Mesendoderm (in vitro differentiated cells): Measurements from ENCODE around the gene TPRA1.

Source experiments
- DNase-seq: peaks from one replicate; pipeline ENCODE4 v3.0.0; 2013
- H2AK5ac ChIP-seq: 2 replicates; pipeline ENCODE4 v1.6.1; 2013; ENCODE audit warnings: low read length, inconsistent platforms
- H2BK120ac ChIP-seq: 2 replicates; pipeline ENCODE4 v1.6.1; 2013; ENCODE audit warnings: low read depth, mild to moderate bottlenecking, low read length, moderate library complexity, mixed read lengths
- H2BK15ac ChIP-seq: replicated peaks from 2 replicates; pipeline ENCODE4 v1.6.1; 2013; ENCODE audit warnings: low read depth, mild to moderate bottlenecking, moderate library complexity
- H2BK5ac ChIP-seq: 2 replicates; pipeline ENCODE4 v1.6.1; 2013; ENCODE audit warnings: low read length, inconsistent platforms
- H3K18ac ChIP-seq: 2 replicates; pipeline ENCODE4 v1.6.1; 2013; ENCODE audit warnings: mild to moderate bottlenecking, low read length, mixed read lengths
- H3K23ac ChIP-seq: one replicate; pipeline ENCODE4 v1.6.1; 2013; ENCODE audit warnings: low read length
- H3K27ac ChIP-seq: 2 replicates; pipeline ENCODE4 v1.5.1; 2013; ENCODE audit warnings: low read depth, mild to moderate bottlenecking, inconsistent platforms, low read length, moderate library complexity
- H3K27me3 ChIP-seq: 2 replicates; pipeline ENCODE4 v1.6.1; 2013; ENCODE audit warnings: low read length, control low read depth, mild to moderate bottlenecking, inconsistent platforms; ENCODE audit not compliant: insufficient read depth, poor library complexity
- H3K36me3 ChIP-seq: 2 replicates; pipeline ENCODE4 v1.6.1; 2013; ENCODE audit warnings: low read length, inconsistent platforms; ENCODE audit not compliant: control insufficient read depth, insufficient read depth
- H3K4ac ChIP-seq: one replicate; pipeline ENCODE4 v1.6.1; 2013; ENCODE audit warnings: low read depth, mild to moderate bottlenecking, low read length, moderate library complexity
- H3K4me1 ChIP-seq: 2 replicates; pipeline ENCODE4 v1.6.1; 2013; ENCODE audit warnings: low read depth, low read length, inconsistent platforms; ENCODE audit not compliant: control insufficient read depth
- H3K4me2 ChIP-seq: 2 replicates; pipeline ENCODE4 v1.6.1; 2013; ENCODE audit warnings: low read length
- H3K4me3 ChIP-seq: 2 replicates; pipeline ENCODE4 v1.5.1; 2013; ENCODE audit warnings: mild to moderate bottlenecking, low read length
- H3K56ac ChIP-seq: one replicate; pipeline ENCODE4 v1.6.1; 2013; ENCODE audit warnings: low read length
- H3K79me1 ChIP-seq: 2 replicates; pipeline ENCODE4 v1.6.1; 2013; ENCODE audit warnings: low read length, inconsistent platforms
- H3K79me2 ChIP-seq: 2 replicates; pipeline ENCODE4 v1.6.1; 2013; ENCODE audit warnings: mild to moderate bottlenecking, low read length; ENCODE audit not compliant: control insufficient read depth, insufficient read depth
- H3K9ac ChIP-seq: 2 replicates; pipeline ENCODE4 v1.6.1; 2013; ENCODE audit warnings: low read length, inconsistent platforms
- H4K5ac ChIP-seq: one replicate; pipeline ENCODE4 v1.6.1; 2013; ENCODE audit warnings: low read length
- H4K8ac ChIP-seq: one replicate; pipeline ENCODE4 v1.6.1; 2013; ENCODE audit warnings: low read depth, mild to moderate bottlenecking, control low read depth, low read length, moderate library complexity
- WGBS: extraction: QIAGEN DNeasy Blood & Tissue Kit; methylation state at CpG from one replicate; pipeline ENCODE4 v1.1.7; 2013; ENCODE audit warnings: low lambda C conversion rate, missing lambda C conversion rate; ENCODE audit not compliant: insufficient coverage; ENCODE audit errors: extremely low coverage; 5-methylcytosine and 5-hydroxymethylcytosine counted together

TPRA1 gene

GRCh38 chr3:127550468-127551157 is 39.9 kb downstream of the TPRA1 start:
- Histone ChIP-seq H3K36me3 (no peaks in the 10 kb centered on the region), H3K27ac (no peak overlapping the region), H4K8ac (no peak overlapping the region), H3K4me1 (peaks cover 3% of the 10 kb centered on the region), H3K18ac (no peak overlapping the region), H3K79me2 (no peaks in the 10 kb centered on the region), H3K4me2 (no peak overlapping the region), H3K9ac (no peak overlapping the region), H3K23ac (no peak overlapping the region), H3K4ac (no peak overlapping the region), H3K79me1 (no peaks in the 10 kb centered on the region), H3K27me3 (no peaks in the 10 kb centered on the region), H2BK5ac (no peak overlapping the region), H2AK5ac (no peak overlapping the region), H3K56ac (no peak overlapping the region), H4K5ac (no peak overlapping the region), H2BK120ac (no peak overlapping the region), H2BK15ac (no peak overlapping the region), H3K4me3 (no peak overlapping the region)
- no peak for DNase-seq
- WGBS = no CpG with 5 or more reads among the region's 9 CpGs

- DNase-seq = no peak
- Histone ChIP-seq H3K9ac (no peak overlapping the region), H2AK5ac (no peak overlapping the region), H3K27ac (no peak overlapping the region), H3K56ac (no peak overlapping the region), H3K23ac (no peak overlapping the region), H3K4me1 (peaks cover 3% of the 10 kb centered on the region), H3K4me3 (no peak overlapping the region), H3K36me3 (no peaks in the 10 kb centered on the region), H3K4ac (no peak overlapping the region), H4K8ac (no peak overlapping the region), H2BK5ac (no peak overlapping the region), H3K79me1 (no peaks in the 10 kb centered on the region), H3K79me2 (no peaks in the 10 kb centered on the region), H3K4me2 (no peak overlapping the region), H3K18ac (no peak overlapping the region), H3K27me3 (no peaks in the 10 kb centered on the region), H2BK15ac (no peak overlapping the region), H2BK120ac (no peak overlapping the region), H4K5ac (no peak overlapping the region)
- WGBS = no CpG with 5 or more reads among the region's 9 CpGs
Measured at GRCh38 chr3:127549826-127550467, 40.6 kb downstream of the TPRA1 start.

GRCh38 chr3:127547761-127548605 is 42.5 kb downstream of the TPRA1 start:
- no CpG with 5 or more reads among the region's 42 CpGs for WGBS
- H3K79me2 ChIP-seq = no peaks in the 10 kb centered on the region
- H4K5ac ChIP-seq = no peak overlapping the region
- H2BK120ac ChIP-seq = no peak overlapping the region
- peak overlapping the region; percentile 90 for H3K56ac ChIP-seq
- H4K8ac ChIP-seq = no peak overlapping the region
- peak overlapping the region; percentile 9 for H3K4me2 ChIP-seq
- no peak overlapping the region for H2AK5ac ChIP-seq
- peak overlapping the region; percentile 33 for H3K4me3 ChIP-seq
- H3K18ac ChIP-seq = no peak overlapping the region
- H2BK5ac ChIP-seq = no peak overlapping the region
- H3K4me1 ChIP-seq = peaks cover 3% of the 10 kb centered on the region
- H2BK15ac ChIP-seq = no peak overlapping the region
- H3K79me1 ChIP-seq = no peaks in the 10 kb centered on the region
- H3K36me3 ChIP-seq = no peaks in the 10 kb centered on the region
- H3K27ac ChIP-seq = no peak overlapping the region
- H3K4ac ChIP-seq = no peak overlapping the region
- peak; percentile 86 for DNase-seq
- no peaks in the 10 kb centered on the region for H3K27me3 ChIP-seq
- H3K9ac ChIP-seq = peak overlapping the region; percentile 70
- H3K23ac ChIP-seq = no peak overlapping the region

GRCh38 chr3:127546970-127547733 is 43.4 kb downstream of the TPRA1 start:
- Histone ChIP-seq H3K18ac (peak overlapping the region; percentile 24), H3K79me2 (no peaks in the 10 kb centered on the region), H2BK5ac (peak overlapping the region; percentile 17), H3K4me1 (peaks cover 3% of the 10 kb centered on the region), H3K36me3 (no peaks in the 10 kb centered on the region), H3K79me1 (no peaks in the 10 kb centered on the region), H3K4me2 (peak overlapping the region; percentile 56), H4K5ac (no peak overlapping the region), H3K4ac (no peak overlapping the region), H2BK15ac (no peak overlapping the region), H3K4me3 (peak overlapping the region; percentile 34), H4K8ac (no peak overlapping the region), H3K27ac (no peak overlapping the region), H2BK120ac (no peak overlapping the region), H3K27me3 (no peaks in the 10 kb centered on the region), H2AK5ac (no peak overlapping the region), H3K23ac (peak overlapping the region; percentile 59), H3K9ac (peak overlapping the region; percentile 70), H3K56ac (peak overlapping the region; percentile 90)
- DNase-seq = peak; percentile 56
- WGBS = no CpG with 5 or more reads among the region's 24 CpGs

- H3K56ac ChIP-seq = peak overlapping the region; percentile 90
Measured at GRCh38 chr3:127546554-127546953, 44.0 kb downstream of the TPRA1 start.

More at GRCh38 chr3:127546554-127546953, 44.0 kb downstream of the TPRA1 start:
- Histone ChIP-seq H2BK5ac (no peak overlapping the region), H3K27ac (no peak overlapping the region), H3K79me2 (no peaks in the 10 kb centered on the region), H3K4me2 (no peak overlapping the region), H3K4ac (no peak overlapping the region), H2AK5ac (peak overlapping the region; percentile 62), H4K8ac (no peak overlapping the region), H4K5ac (no peak overlapping the region), H3K23ac (no peak overlapping the region), H3K36me3 (no peaks in the 10 kb centered on the region), H3K4me1 (peaks cover 3% of the 10 kb centered on the region), H2BK15ac (no peak overlapping the region), H3K18ac (no peak overlapping the region), H3K79me1 (no peaks in the 10 kb centered on the region), H2BK120ac (no peak overlapping the region), H3K4me3 (no peak overlapping the region), H3K9ac (no peak overlapping the region), H3K27me3 (no peaks in the 10 kb centered on the region)
- no CpG with 5 or more reads among the region's 6 CpGs for WGBS
- no peak for DNase-seq
